Posterior vena cava (tissue), 2 donors: ENCODE measurements around the gene SLC16A6. TPM values are rescaled to one million over a fixed set of nuclear protein-coding genes. Genes with fewer than 3 reads are reported as not detected.
"Not testable (repeated sequence)": the region's sequence is repeated elsewhere in the genome, so short reads cannot be mapped to it uniquely, and the experiment has no call there.

Experiments
- DNase-seq: peaks from one replicate; pipeline ENCODE4 v3.0.0-alpha.2; 2020; ENCODE audit warnings: low spot score
- intact Hi-C, 2 donors: fragments of 100-400 bp; cut with DNase I; formaldehyde crosslinking; loops; one replicate each; pipeline versions ENCODE4 v1.14.1 to v1.14.2; 2022 to 2023
- long read RNA-seq, 2 donors: library from polyadenylated mRNA; unstranded; transcript quantifications; one replicate each; pipeline ENCODE4 v2.0.0, GENCODE V29; 2020 to 2021
- total RNA-seq, 2 donors: library from RNA; stranded (reverse); fragmentation: NEBNext Ultra II Directional; extraction: Animal tissue kit (Norgen Biotek cat#: 25700); gene quantifications; one replicate each; pipeline ENCODE4 v1.2.1, GENCODE V29; 2021
- donor health status: DM: yes; HTN: yes; CAD: no.
- donor health status: DM: yes; HTN: yes; CAD: no.

SLC16A6 gene
- 1 to 10 TPM; 1.7 to 1.9 TPM for total RNA-seq
- long read RNA-seq, donor 1, result 0 reads
- long read RNA-seq, donor 2, result 0 reads

GRCh38 chr17:68290955-68291835 is at the start of gene SLC16A6, which contains the start of gene ARSG:
TSS of gene SLC16A6 (minus strand) at chr17:68291127. CDS start at chr17:68278320, 12,807 bp downstream.
TSS of gene ARSG (plus strand) at chr17:68291495. CDS start at chr17:68307494, 15,999 bp downstream.
- DNase-seq, result peak; percentile 94
- intact Hi-C loops, result no loop called here

- no peak for DNase-seq
- intact Hi-C loops, result no loop called here
These were observed 43.5 kb upstream of the SLC16A6 start for GRCh38 chr17:68334393-68334792.

- intact Hi-C loops, DNase-seq: not testable (repeated sequence)
These were observed 41.0 kb upstream of the SLC16A6 start for GRCh38 chr17:68331932-68332331.

DNA sequence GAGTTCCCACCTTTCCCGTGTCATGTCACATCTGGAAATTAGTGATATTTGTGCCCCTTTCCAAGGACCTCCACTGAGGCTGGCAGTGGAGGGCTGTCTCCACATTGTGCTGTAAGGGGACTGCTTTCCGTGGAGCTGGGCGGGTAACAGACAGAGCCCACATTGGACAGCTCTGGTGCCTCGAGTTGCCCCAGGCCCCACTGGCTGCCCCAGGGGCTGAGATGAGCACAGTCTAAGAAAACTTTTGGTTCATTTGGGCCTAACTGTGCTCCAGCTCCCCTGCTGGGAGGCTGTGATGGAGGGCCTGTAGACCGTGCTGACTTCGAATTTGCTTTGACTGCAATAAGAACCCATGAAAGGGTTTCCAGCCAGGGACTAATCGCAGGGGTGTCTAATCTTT is 38.4 kb upstream of the SLC16A6 start:
- DNase-seq, result no peak
- intact Hi-C loops, result loop anchor here in 1 of 2 donors (5.0 kb wide), 1 partner anchor 908 kb away; no protein-coding TSS in a partner anchor

DNA sequence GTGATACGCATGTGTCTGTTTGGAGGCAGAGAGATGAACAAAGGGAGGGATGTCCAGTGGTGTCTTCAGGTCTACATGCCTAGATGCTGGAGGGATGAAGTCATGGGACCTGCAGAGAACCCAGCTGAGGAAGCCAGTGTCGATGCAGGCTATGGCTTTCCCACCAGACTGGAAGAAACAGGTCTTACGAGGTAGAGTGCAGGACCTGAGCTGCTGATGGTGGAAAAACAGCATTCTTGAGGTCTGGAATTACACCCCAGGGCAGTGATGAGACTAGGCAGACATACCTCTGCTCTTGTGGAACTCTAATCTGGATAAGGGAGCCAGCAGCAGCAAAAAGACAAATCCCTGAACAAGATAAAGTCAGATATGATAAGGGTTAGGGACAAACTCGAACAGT is 37.7 kb upstream of the SLC16A6 start:
- intact Hi-C loops, result loop anchor here in 1 of 2 donors (5.0 kb wide), 1 partner anchor 909 kb away; no protein-coding TSS in a partner anchor
- no peak for DNase-seq

GRCh38 chr17:68327823-68328557 is 37.1 kb upstream of the SLC16A6 start:
- DNase-seq, result no peak
- intact Hi-C loops, result loop anchor here in 1 of 2 donors (5.0 kb wide), 1 partner anchor 909 kb away; no protein-coding TSS in a partner anchor

GRCh38 chr17:68326681-68327080 is 35.8 kb upstream of the SLC16A6 start:
- DNase-seq, result no peak
- intact Hi-C loops, result loop anchor here in 1 of 2 donors (5.0 kb wide), 1 partner anchor 911 kb away; no protein-coding TSS in a partner anchor

- intact Hi-C loops, result loop anchor here in 1 of 2 donors (5.0 kb wide), 1 partner anchor 911 kb away; no protein-coding TSS in a partner anchor
These were observed 35.0 kb upstream of the SLC16A6 start for GRCh38 chr17:68325961-68326360.

GRCh38 chr17:68324654-68325336 is 33.9 kb upstream of the SLC16A6 start:
- no peak for DNase-seq
- intact Hi-C loops, result loop anchor here in 1 of 2 donors (5.0 kb wide), 1 partner anchor 913 kb away; no protein-coding TSS in a partner anchor

More at GRCh38 chr17:68325961-68326360, 35.0 kb upstream of the SLC16A6 start:
- no peak for DNase-seq

- intact Hi-C loops, result no loop called here
These were observed 33.2 kb upstream of the SLC16A6 start for GRCh38 chr17:68324114-68324513.

GRCh38 chr17:68322630-68323029 is 31.7 kb upstream of the SLC16A6 start:
- intact Hi-C loops, result no loop called here

More at GRCh38 chr17:68324114-68324513, 33.2 kb upstream of the SLC16A6 start:
- no peak for DNase-seq

GRCh38 chr17:68321556-68321954 is 30.6 kb upstream of the SLC16A6 start:
- intact Hi-C loops, result no loop called here
- DNase-seq, result no peak

More at GRCh38 chr17:68322630-68323029, 31.7 kb upstream of the SLC16A6 start:
- no peak for DNase-seq

DNA sequence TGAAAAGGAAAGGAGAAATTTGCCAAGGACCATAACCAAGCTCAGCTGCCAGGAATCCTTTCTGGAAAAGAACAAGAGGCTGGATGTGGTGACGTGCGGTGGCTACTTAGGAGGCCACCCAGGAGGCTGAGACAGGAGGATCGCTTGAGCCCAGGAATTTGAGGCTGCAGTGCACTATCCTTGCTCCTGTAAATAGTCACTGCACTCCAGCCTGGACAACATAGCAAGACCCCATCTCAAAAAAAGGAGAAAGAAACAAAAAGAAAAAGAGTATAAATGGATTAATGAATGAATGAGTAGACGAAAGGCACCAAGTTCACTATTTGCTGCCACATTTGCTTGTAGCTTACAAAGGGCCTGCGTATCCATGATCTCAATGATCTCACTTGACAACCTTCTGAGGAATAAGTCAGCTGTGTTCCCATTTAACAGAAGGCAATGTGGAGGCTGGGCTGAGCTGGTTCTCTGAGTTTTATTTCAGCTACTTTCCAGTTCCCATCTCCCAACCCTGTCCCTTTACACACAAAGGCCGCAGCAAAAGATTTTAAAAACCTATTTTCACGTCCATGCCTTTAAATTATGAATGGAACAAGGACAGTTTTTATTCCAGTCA is 30.1 kb upstream of the SLC16A6 start:
- DNase-seq, result no peak
- intact Hi-C loops, result no loop called here

DNA sequence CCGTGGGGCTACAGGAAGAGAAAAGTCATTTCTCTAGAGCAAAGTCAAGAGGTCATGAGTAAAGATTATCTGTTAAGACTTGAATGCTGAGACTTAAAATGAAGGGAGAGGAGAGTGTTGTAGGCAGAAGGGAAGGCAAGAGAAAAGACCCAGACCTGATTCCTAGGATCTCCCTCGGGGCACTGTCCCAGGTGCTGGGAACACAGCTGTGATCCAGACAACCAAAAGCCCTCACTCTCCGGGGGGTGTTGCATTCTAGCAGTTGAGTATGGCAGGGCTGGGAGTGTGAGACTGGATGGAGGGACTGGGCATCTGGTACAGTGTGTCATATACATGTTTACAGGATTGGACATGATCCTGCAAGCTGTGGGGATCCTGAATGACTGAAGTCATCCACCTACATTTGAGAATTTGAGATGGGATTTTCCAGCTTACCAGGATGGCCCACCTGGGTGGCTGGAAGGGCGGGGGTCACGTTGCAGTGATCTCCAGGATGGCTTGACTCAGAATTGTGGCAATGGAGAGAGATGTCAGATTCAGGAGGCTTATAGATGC is 29.5 kb upstream of the SLC16A6 start:
- no peak for DNase-seq
- intact Hi-C loops, result no loop called here

- no peak for DNase-seq
- intact Hi-C loops, result no loop called here
These were observed 28.7 kb upstream of the SLC16A6 start for GRCh38 chr17:68319410-68320162.

DNA sequence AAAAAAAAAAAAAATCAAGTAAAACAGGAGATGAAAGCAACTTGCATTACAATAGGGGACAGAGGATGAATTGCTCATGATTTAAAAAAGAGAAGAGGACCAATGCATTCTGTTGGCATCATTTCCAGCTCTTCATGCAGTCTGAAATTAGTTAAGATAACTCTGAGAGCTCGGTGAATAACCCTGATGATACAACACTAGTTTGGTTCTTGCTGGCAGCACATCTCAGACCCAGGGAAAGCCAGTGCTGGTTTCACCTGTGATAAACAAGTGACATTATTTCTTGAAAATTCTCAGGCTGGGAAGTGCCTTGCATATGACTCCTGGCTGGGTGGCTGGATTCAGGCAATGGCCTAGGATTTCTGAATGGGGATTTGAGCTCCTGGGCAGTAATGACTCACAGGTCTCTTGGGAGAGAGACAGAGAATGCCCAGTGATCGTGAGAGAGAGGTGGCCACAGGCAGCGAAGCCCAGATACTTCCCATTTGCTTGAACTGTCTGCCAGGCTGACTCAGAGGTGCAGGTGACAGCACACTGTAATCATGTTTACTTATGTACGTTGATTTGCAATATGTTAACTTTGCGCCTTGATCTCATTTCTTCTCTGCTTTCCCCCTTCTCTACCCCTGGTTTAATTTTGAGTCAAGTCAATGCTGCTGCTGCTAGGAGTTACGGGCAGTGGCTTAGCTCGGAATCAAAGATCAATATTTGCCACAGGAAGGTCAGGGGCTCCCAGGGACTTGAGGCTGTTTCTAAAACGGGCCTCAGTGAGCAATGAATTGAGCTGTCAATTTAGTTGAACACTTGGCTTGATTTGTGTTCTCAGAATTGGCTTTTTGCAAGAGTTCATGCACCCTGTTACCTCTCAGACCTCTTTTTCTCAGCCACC is 27.4 kb upstream of the SLC16A6 start:
- no peak for DNase-seq
- intact Hi-C loops, result no loop called here

GRCh38 chr17:68317458-68317857 is 26.5 kb upstream of the SLC16A6 start:
- no peak for DNase-seq
- intact Hi-C loops, result no loop called here
